ENCODE results near the gene MTUS2.

- no peak for TF ChIP-seq CTCF (IDR thresholded peaks at IDR 0.05)
- no peak for TF ChIP-seq EZH2 (IDR thresholded peaks at IDR 0.05)
Measured at GRCh38 chr13:29000826-29001225, 180.7 kb downstream of the MTUS2 start.

Measured in neural progenitor cell (in vitro differentiated cells).